K562 (cell line): ENCODE measurements around the gene DDRGK1. TPM values are rescaled to one million over a fixed set of nuclear protein-coding genes. Genes with fewer than 3 reads are reported as not detected.

Experiments used
- CSDE1 ChIP-seq, 2 experiments: fragments of 450-650 bp; IDR thresholded peaks; 2 replicates each; pipeline ENCODE4 v1.6.1; 2016; ENCODE audit warnings: mild to moderate bottlenecking in 1 of 2
- CTCF ChIP-seq, 3 experiments: IDR thresholded peaks in 2 of 3; conservative IDR thresholded peaks in 1 of 3; 2 replicates each; pipeline ENCODE4 v1.5.1; 2011 to 2012; ENCODE audit warnings: low read length in 3 of 3, mild to moderate bottlenecking in 3 of 3, control low read depth in 2 of 3, improper control_type of control experiment in 1 of 3, inconsistent platforms in 1 of 3, low read depth in 1 of 3, mixed read lengths in 1 of 3, moderate library complexity in 1 of 3; ENCODE audit not compliant: insufficient read depth in 2 of 3
- RAD21 ChIP-seq, 2 experiments: fragments of 250-450 bp in 1 of 2; fragments of 450-650 bp in 1 of 2; sonication (Bioruptor Pico) in 1 of 2; formaldehyde crosslinking in 1 of 2; IDR thresholded peaks in 1 of 2; conservative IDR thresholded peaks in 1 of 2; 2 replicates each; pipeline versions ENCODE4 v1.4.0 to v1.8.0; 2020 to 2022; ENCODE audit warnings: mild to moderate bottlenecking in 2 of 2, moderate library complexity in 1 of 2
- RBM14 ChIP-seq: fragments of 200-400 bp; formaldehyde crosslinking; IDR thresholded peaks from 2 replicates; pipeline ENCODE4 v1.6.1; 2018; ENCODE audit warnings: low read depth, mild to moderate bottlenecking, low read length, moderate library complexity, borderline replicate concordance; ENCODE audit not compliant: insufficient read depth
- REST ChIP-seq, 2 experiments: fragments of 450-650 bp; formaldehyde crosslinking in 1 of 2; IDR thresholded peaks; 2 replicates each; pipeline versions ENCODE4 v1.4.0 to v1.6.1; 2014 to 2020; ENCODE audit warnings: mild to moderate bottlenecking in 2 of 2, borderline replicate concordance in 1 of 2, low read depth in 1 of 2
- SMC3 ChIP-seq: conservative IDR thresholded peaks from 2 replicates; pipeline ENCODE4 v1.6.1; 2011; ENCODE audit warnings: low read depth, low read length, improper control_type of control experiment; ENCODE audit not compliant: insufficient read depth
- TAF15 ChIP-seq: fragments of 200-400 bp; formaldehyde crosslinking; IDR thresholded peaks from 2 replicates; pipeline ENCODE4 v1.6.1; 2017; ENCODE audit warnings: mild to moderate bottlenecking, low read depth, low read length, moderate library complexity
- polyA plus RNA-seq, 8 experiments: library from polyadenylated mRNA; depleted of rRNA in 4 of 8; stranded (reverse) in 5 of 8; unstranded in 3 of 8; fragments of >200 nt; fragmentation: Nextera tagmentation in 2 of 8; fragmentation: Illumina TruSeq in 1 of 8; extraction: Ambion mirVana in 2 of 8; extraction: Trizol in 1 of 8; gene quantifications; 2 replicates each; pipeline versions ENCODE4 v1.2.1 to v1.2.3, GENCODE V29; 2011 to 2014; ENCODE audit warnings: inconsistent platforms in 1 of 8, missing spikeins in 1 of 8
- total RNA-seq, 7 experiments: library from RNA; depleted of rRNA in 6 of 7; stranded (reverse); fragments of >200 nt in 6 of 7; fragmentation: Illumina TruSeq in 2 of 7; extraction: Trizol in 2 of 7; gene quantifications; 2 replicates each; pipeline versions ENCODE4 v1.2.1 to v1.2.3, GENCODE V29; 2011 to 2021; ENCODE audit warnings: low replicate concordance in 1 of 7

The DDRGK1 gene
- total and polyA plus RNA-seq, 9 of the 15 experiments (the other 6 are each of a cell fraction or from before 2014, with no cell fraction given) = 2.3 to 54.4 (median 29.1) TPM

GRCh38 chr20:3250091-3250504 lies 45.6 kb upstream of the DDRGK1 start (continued):
- TF ChIP-seq REST (IDR thresholded peaks at IDR 0.05; ENCODE audit: borderline replicate concordance) = peak; percentile 38; the same call in 1 of the 2 replicates
- no peak for TF ChIP-seq REST (CRISPR knock-in tag; IDR thresholded peaks at IDR 0.05; ENCODE audit: low read depth)
- peak in 1 of 2 experiments; percentile 52; a peak in 2 of 4 replicates for TF ChIP-seq RAD21 (CRISPR knock-in tag; conservative IDR thresholded peaks at IDR 0.05 in 1 of 2, IDR thresholded peaks at IDR 0.05 in 1 of 2)
- TF ChIP-seq CTCF (IDR thresholded peaks at IDR 0.05 in 2 of 3, conservative IDR thresholded peaks at IDR 0.05 in 1 of 3; ENCODE audit: insufficient read depth in 2 of 3, low read depth in 1 of 3, low read length in 3 of 3) = peak; percentile 68 to 75 (median 75)
- TF ChIP-seq TAF15 = no peak
- no peak for TF ChIP-seq RBM14
- TF ChIP-seq CSDE1 (IDR thresholded peaks at IDR 0.05) = no peak
- TF ChIP-seq SMC3 = 0 out of 2 replicates have a peak, but pooled peaks have one; percentile 8
